Skeletal muscle cell (primary cell): ENCODE measurements around the gene NPSR1.
"Not testable (repeated sequence)": the region's sequence is repeated elsewhere in the genome, so short reads cannot be mapped to it uniquely, and the experiment has no call there.

Source experiments
- DNase-seq: peaks from one replicate; pipeline ENCODE4 v3.0.0-alpha.2; 2010; ENCODE audit warnings: low read depth
- H3K4me3 ChIP-seq: 2 replicates; pipeline ENCODE4 v1.5.1; 2011; ENCODE audit warnings: low read depth, mild to moderate bottlenecking, control low read depth, low read length, moderate library complexity

NPSR1 gene

DNA sequence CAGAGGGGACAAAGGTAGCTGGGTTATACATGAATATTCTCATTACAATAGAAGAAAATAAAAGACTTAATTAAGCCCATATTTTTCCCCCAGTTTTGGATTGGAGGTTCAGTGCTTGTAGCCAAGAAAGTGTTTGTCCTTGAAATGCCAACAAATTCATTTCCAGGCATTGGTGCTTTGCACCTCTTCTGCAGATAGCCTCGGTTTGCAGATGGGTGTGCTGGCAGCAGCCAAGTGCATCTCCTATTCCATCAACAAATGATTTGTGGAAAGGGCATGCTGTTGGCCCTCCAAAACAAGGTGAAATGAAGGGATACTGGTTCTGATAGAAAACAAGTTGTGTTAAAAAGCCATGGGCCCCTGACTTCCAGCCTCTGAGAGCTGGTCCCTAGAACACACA, 192.0 kb downstream of the NPSR1 start:
- DNase-seq = no peak
- no peak overlapping the region for H3K4me3 ChIP-seq

DNA sequence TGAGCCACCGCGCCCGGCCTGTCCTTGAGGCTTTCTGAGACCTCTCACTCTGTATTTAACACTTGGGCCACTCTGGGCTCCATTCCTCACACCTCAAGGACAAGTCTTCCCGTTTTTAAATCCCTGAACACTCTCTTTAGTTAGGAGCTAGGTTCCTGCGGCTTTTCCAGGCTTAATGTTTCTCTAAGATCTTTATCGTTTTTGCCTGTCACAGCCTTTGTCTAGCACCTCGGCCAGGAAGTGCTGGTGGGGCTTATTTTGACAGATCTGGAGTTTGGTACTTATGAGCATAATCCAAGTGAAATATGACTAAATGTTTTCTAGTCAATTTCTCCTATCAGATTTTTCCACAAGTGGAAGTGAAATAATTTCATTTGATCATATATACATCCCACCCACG, 192.7 kb downstream of the NPSR1 start:
- H3K4me3 ChIP-seq = no peak overlapping the region
- no peak for DNase-seq

DNA sequence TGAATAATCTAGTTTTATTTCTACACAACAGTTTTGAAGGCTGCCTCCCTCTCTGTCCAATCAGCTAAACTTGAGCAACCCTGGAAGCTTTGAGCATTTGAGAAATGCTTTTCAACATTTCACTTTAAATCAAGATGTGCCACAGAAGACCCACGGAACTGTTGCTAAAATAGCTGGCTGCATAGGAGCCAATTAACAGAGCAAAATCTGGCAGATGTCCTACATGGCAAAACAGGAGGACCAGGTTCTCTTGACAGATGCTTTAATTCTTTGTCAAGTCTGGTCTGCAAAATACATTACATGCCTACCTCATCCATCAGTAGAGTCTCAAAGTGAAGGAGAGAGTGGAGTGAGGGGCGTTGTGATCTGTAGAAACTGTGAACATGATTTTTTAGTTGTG, 193.4 kb downstream of the NPSR1 start:
- H3K4me3 ChIP-seq = no peak overlapping the region
- no peak for DNase-seq

DNA sequence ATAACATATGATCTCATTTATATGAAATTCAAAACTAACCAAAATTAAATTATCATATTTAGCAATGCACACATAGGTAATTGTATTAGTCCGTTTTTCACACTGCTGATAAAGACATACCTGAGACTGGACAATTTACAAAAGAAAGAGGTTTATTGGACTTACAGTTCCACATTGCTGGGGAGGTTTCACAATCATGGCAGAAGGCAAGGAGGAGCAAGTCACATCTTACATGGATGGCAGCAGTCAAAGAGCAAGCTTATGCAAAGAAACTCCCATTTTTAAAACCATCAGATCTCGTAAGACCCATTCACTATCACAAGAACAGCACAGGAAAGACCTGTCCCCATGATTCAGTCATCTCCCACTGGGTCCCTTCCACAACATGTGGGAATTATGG, 200.4 kb downstream of the NPSR1 start:
- DNase-seq, H3K4me3 ChIP-seq: not testable (repeated sequence)

DNA sequence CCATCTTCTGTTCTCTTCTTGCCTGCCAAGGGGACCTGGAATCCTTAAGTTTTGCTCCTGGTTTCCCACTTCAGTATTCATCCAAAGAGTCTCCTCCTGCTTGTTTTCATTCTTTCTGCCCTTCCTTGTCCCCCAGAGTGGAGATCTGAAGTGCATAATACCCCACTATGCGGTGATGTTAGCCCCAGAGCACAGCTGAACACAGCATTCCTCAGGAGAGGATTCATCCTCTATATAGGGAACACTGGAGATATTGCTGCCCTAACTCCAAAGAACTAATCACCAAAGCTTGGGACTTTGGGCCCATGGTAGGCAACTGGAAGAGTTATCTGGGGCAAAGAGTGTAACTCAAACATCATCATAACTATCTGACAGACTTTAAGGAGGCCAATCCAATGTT, 201.3 kb downstream of the NPSR1 start:
- DNase-seq, H3K4me3 ChIP-seq: not testable (repeated sequence)

DNA sequence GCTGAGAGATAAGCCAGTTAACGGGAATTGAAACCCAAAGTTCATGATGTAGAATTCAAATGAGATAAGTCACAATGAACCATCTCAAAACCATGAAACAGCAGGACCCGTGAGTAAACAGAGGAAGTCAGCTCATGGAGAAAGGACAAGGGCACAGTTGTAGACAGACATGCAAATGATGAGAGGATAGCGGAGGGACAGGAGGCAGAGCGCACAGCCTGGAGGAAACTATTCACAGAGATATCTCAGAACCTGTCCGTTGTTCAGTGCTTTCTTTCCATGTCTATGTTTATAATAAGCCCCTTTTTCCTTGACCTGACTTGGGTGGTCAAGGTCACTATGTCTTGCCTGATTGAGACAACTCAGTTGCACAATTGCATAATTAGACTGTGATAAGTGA, 208.2 kb downstream of the NPSR1 start:
- not testable (repeated sequence) for H3K4me3 ChIP-seq, DNase-seq

DNA sequence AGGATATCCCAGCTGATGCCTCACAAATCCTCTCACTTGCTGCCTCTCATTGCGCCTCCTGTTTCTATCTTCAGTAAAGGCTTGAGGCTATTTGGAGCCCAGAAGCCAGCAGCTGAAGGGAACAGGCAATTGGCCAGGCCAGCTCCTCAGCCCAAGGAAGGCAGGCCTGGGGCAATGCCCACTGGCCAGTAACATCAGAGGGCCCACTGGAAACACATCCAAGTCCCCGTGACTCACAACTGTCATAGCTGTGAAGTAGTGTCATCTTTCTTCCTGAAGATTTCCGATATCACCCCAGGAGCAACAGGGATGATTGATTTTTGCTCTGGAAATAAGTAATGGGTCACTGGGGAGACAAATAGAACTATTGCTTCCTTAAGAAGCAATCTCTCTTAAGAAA, 209.3 kb downstream of the NPSR1 start:
- not testable (repeated sequence) for DNase-seq, H3K4me3 ChIP-seq

DNA sequence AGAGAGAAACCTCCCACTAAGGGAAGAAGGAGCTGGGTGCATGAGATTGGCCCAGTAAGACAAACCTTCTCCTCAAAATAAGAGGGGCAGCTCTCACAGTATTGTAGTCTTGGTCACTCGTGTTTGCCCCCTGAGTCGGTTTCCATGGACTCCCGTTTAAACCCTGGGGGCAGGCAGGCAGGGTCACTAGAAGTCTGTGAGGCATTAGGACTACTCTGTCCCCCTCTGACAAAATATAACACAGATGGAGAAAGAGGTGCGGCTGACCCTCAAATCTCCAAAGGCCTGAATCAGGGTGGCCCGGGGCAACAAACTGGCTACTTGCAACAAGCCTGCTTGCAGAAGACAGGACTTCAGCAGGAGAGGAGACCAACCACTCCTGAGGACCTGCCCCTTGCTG, 210.6 kb downstream of the NPSR1 start:
- DNase-seq, H3K4me3 ChIP-seq: not testable (repeated sequence)

DNA sequence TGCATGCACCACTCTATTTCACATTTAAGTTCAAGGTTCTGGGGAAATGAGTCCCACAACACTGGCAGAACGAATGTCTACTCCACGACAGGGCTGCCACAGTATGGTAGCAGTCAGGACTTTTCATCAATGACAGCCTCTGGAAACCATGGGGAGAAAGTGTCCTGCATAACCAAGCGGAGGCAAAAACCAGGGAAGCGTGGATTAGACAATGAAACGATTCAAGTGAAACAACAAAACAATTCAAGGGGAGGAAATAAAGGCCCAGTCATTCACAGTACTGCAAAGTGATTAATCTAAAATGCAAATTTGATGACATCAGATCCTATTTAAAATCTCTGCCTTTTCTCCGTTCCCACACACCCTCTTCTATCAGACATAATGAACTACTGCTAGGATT, 211.0 kb downstream of the NPSR1 start:
- no peak overlapping the region for H3K4me3 ChIP-seq
- DNase-seq = no peak

DNA sequence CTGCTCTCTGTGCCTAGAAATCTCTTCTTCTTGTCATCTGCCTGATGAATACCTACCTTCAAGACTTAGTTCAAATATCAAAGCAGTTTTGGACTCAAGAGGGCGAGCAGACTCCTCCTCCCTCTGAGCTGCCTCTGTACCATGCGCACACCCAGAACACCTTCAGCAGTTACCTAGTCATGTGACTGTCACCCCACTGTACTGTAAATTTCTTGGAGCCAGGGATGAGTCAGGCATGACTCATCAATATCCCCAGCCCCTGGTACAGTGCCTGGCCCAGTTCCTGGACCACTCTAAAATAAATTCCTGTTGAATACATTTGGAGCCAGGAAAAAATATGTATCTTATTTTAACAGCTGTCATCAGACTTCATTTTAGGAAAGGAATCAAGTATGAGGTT, 212.0 kb downstream of the NPSR1 start:
- H3K4me3 ChIP-seq, DNase-seq: not testable (repeated sequence)

DNA sequence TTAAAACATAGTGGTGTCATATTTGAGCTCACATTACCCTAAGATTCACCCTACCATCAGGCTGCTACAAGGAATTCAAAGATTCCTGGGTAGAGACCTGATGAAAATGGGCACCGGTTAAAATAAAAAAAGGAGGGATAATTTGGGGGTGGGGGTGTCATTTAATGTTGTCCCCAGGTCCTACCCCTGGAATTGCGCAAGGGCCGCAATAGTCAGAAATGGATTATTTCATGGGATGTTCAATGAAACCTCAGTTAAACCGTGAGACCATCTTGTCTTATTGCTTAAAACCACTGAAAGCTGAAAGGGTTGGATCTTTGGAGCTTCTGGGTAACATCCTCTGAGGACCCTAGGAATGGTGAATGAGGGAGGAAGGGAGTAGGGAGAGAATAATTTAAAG, 216.3 kb downstream of the NPSR1 start:
- not testable (repeated sequence) for DNase-seq

DNA sequence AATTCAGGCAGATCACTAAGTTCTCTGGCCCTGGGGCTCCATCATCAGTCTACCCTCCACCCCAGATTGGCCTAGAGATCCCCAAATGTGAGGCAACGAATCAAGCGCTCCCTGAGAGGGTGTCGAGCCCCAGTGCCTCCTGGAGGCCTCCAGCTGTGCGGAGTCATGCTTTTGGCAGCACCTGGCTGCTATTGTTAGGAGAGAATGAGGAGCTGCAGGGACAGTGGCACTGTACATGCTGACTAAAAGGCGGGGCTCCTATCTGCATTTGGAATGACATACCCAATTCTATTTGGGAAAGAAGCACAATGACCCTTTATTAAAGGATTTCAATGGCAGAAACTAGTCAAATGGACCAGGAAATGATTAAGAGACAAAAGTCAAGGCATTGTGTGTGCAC, 217.5 kb downstream of the NPSR1 start:
- H3K4me3 ChIP-seq = no peak overlapping the region
- DNase-seq = no peak

More for the DNA sequence above, 216.3 kb downstream of the NPSR1 start:
- not testable (repeated sequence) for H3K4me3 ChIP-seq

DNA sequence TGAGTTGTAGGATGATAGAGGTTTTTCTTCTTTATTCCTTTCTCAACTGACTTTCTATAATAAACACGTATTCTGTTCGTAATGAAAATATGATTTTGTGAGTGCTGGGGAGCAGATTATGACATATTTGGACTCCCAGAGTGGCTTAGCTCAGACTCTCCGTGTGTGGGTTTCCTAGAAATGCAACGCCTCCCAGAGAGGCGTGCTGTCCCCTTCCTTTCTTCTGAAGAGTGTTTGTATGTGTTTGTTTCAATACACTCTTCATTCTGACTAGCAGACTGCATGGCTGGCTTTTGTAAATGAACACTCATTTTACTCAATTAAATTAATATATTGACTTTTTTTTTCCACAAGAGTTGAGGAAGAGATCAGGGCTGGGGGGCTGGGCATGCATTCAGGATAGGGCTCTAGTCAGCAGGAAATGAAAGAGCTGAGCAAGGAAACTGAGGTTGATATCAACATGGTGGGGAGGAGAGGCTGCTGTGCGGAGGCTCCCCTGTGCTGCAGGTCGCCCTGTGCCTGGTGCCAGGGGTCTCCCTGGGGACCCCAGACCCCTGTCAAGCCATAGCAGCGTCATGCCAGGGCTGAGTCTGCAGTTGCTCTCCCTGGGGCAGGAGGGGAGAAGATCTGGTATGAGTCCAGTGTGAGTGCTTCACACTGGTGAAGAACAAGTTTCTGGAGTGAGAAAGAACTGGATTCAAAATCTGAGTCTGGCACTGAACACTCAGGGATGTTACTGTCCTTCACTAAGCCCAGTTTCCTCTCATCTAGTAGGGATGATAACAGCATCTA, 221.1 kb downstream of the NPSR1 start:
- DNase-seq = not testable (repeated sequence)

DNA sequence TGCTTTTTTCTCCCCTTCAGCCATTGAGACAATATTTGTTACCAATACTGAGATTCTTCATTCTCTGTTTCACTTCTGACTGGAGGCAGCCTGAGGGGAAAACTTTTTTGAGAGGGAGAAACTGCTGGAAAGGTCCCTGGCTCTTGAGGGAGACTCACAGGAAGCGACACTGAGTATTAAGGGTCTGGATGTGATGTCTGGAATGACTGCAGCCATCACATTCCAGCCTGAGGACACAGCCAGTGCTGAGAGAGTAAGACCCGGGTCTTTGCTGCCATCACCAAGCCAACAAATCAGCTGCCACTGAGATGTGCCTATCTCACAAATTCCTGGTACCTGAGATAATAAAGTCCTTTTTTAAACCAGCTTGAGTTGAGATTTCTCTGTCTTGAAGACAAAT, 221.9 kb downstream of the NPSR1 start:
- no peak for DNase-seq
- H3K4me3 ChIP-seq = no peak overlapping the region

More for the DNA sequence above, 221.1 kb downstream of the NPSR1 start:
- not testable (repeated sequence) for H3K4me3 ChIP-seq

DNA sequence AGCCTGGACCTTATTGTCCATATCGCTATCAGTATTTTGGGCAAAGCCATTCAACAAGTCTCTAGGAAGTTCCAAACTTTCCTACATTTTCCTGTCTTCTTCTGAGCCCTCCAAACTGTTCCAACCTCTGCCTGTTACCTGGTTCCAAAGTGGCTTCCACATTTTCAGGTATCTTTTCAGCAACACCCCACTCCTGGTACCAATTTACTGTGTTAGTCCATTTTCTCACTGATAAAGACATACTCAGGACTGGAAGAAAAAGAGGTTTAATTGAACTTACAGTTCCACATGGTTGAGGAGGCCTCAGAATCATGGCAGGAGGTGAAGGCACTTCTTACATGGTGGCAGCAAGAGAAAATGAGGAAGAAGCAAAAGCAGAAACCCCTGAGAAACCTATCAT, 225.8 kb downstream of the NPSR1 start:
- not testable (repeated sequence) for DNase-seq, H3K4me3 ChIP-seq

DNA sequence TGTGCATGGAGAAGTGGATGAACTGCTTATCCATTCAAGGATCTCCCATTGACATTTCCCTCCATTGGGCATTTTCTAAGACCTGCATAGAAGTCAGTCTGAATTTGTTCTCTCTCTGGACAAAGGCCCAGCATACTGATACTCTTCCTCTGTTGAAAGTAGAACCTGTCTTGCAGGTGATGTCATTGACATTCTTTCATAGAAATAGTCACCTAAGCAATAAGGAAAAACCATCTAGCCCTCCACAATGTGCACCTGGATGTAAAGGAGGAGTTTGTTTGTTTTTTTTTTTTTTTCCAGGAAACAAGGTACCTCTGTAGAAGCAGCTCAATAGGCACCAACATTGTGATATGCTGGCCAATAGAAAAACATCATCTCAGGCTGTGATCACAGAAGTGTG, 228.8 kb downstream of the NPSR1 start:
- no peak overlapping the region for H3K4me3 ChIP-seq

DNA sequence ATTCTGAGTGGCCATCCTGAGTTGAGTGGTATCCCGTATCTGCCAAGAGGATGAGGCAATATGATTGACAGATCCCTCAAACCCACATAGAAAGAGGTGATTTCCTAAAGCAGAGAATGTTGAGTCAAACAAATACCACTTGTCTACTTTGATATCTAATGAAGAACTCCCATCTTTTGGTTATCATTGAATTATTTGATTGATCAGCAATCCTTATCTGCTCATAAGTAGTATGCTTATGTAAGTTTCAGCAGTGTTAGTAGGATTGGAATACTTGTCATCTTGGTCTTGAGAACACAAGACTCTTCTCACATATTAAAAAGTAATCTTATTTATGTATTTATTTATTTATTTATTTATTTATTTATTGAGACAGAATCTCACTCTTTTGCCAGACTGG, 231.9 kb downstream of the NPSR1 start:
- DNase-seq = no peak
- H3K4me3 ChIP-seq = no peak overlapping the region

More for the DNA sequence above, 228.8 kb downstream of the NPSR1 start:
- DNase-seq = no peak

DNA sequence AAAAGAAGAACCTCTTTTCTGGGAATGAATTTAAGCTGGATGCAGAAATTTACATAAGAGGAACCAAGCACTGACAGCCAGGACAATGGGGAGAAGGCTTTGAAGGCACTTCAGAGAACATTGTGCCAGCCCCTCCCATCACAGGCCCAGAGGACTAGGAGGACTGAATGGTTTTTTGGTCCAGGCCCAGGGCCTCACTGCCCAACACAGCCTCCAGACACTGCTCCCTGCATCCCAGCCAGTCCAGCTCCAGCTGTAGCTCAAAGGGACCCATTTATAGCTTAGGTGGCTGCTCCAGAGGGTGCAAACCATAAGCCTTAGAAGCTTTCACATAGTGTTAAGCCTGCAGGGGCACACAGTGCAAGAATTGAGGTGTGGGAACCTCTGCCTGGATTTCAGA, 237.2 kb downstream of the NPSR1 start:
- no peak overlapping the region for H3K4me3 ChIP-seq
- no peak for DNase-seq
